ENCODE data around the gene ZXDC.

ZXDC gene

GRCh38 chr3:126480861-126481260 lies 5.2 kb upstream of the ZXDC start:
- no peaks in the 10 kb centered on the region for H3K9me3 ChIP-seq (ENCODE audit: control insufficient read depth in 2 of 2, low read length in 2 of 2)
- H3K27ac ChIP-seq (ENCODE audit: low read length): no peak overlapping the region
- H3K4me1 ChIP-seq (ENCODE audit: control insufficient read depth, insufficient read depth, low read length): peaks cover 5% of the 10 kb centered on the region
- H3K36me3 ChIP-seq (ENCODE audit: control insufficient read depth in 2 of 2, insufficient read depth in 2 of 2, low read length in 2 of 2): no peaks in the 10 kb centered on the region
- H3K4me3 ChIP-seq (ENCODE audit: low read length in 2 of 2): no peak overlapping the region
- H3K27me3 ChIP-seq (ENCODE audit: control insufficient read depth in 1 of 2, insufficient read depth in 2 of 2, low read length in 2 of 2): no peaks in the 10 kb centered on the region
- no peak overlapping the region for H3K9ac ChIP-seq (ENCODE audit: low read length in 2 of 2)

DNA sequence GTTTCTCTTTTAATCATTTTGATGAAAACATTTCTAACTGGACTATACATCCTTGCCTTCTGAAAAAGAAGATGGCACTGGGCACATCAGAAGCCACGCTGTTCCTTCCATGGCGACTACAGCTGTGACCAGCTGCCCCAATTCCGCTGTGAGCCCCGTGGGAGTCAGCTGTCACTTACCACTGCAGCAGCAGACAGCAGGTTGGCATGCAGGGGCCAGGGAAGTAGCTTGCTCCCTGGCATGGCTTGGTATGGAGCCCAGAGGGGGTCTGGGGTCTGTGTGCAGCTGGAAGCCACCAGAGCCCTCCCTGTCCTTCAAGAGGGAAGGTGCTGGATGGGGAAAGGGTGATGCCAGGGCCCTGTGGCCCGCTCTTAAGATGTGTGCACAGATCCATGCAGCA lies 4.5 kb upstream of the ZXDC start:
- H3K27ac ChIP-seq (ENCODE audit: low read length): no peak overlapping the region
- H3K4me3 ChIP-seq (ENCODE audit: low read length in 2 of 2): no peak overlapping the region
- no peaks in the 10 kb centered on the region for H3K27me3 ChIP-seq (ENCODE audit: control insufficient read depth in 1 of 2, insufficient read depth in 2 of 2, low read length in 2 of 2)
- H3K36me3 ChIP-seq (ENCODE audit: control insufficient read depth in 2 of 2, insufficient read depth in 2 of 2, low read length in 2 of 2): no peaks in the 10 kb centered on the region
- H3K4me1 ChIP-seq (ENCODE audit: control insufficient read depth, insufficient read depth, low read length): peaks cover 5% of the 10 kb centered on the region
- H3K9ac ChIP-seq (ENCODE audit: low read length in 2 of 2): no peak overlapping the region
- no peaks in the 10 kb centered on the region for H3K9me3 ChIP-seq (ENCODE audit: control insufficient read depth in 2 of 2, low read length in 2 of 2)

DNA sequence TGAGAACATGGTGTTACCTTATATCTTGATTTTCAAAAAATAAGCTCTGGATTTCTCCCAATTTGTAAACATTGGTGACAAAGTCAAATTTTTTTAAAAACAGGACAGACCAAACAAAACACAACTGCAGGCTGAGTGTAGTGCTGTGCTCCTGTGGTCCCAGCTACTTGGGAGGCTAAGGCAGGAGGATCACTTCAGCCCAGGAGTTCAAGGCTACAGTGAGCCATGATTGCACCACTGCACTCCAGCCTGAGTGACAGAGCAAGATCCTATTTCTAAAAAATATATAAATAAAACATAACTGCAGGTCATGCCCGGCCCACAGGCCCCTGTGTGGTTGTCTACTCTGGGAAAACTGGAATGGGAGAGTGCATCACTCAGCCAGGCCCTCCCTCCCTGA lies 4.0 kb upstream of the ZXDC start:
- Histone ChIP-seq H3K9ac (ENCODE audit: low read length in 2 of 2) (no peak overlapping the region), H3K4me3 (ENCODE audit: low read length in 2 of 2) (no peak overlapping the region), H3K36me3 (ENCODE audit: control insufficient read depth in 2 of 2, insufficient read depth in 2 of 2, low read length in 2 of 2) (no peaks in the 10 kb centered on the region), H3K9me3 (ENCODE audit: control insufficient read depth in 2 of 2, low read length in 2 of 2) (no peaks in the 10 kb centered on the region), H3K27ac (ENCODE audit: low read length) (no peak overlapping the region), H3K27me3 (ENCODE audit: control insufficient read depth in 1 of 2, insufficient read depth in 2 of 2, low read length in 2 of 2) (no peaks in the 10 kb centered on the region), H3K4me1 (ENCODE audit: control insufficient read depth, insufficient read depth, low read length) (peaks cover 10% of the 10 kb centered on the region)

DNA sequence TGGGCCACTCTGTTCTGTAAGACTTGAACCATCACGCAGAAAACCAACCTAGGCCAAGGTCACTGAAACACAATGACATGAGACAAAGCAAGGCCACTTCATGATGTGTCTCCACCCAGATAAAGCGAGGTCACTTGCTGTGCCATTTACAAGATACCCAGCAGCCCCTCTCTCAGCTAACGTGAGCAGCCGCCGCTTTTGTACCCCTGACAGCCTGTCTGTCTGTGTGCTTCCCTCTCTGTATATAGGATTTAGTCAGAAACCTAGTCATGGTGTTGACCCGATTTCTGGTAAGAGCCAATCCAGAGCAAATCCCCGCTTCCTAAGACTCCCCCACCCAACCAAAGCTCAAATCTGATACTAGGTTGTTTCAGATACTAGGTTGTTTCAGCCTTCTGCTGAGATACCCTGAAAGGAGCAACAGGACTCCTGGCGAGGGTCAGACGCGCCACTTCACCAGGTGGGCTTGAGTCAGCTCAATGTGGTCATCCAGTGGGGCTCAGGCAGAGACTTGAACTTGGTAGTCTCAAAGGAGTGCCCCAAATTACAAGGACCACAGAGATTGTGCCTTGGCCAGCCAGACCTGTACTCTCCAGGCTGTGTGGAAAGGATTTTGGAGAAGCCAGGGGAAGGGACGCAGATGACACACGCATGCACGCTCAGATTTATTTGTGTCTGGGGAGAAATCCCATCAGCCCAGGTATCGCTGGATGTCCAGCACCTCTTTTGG lies 3.1 kb upstream of the ZXDC start:
- H3K9ac ChIP-seq (ENCODE audit: low read length in 2 of 2): no peak overlapping the region
- no peak overlapping the region for H3K4me3 ChIP-seq (ENCODE audit: low read length in 2 of 2)
- H3K27ac ChIP-seq (ENCODE audit: low read length): no peak overlapping the region
- H3K27me3 ChIP-seq (ENCODE audit: control insufficient read depth in 1 of 2, insufficient read depth in 2 of 2, low read length in 2 of 2): no peaks in the 10 kb centered on the region
- H3K36me3 ChIP-seq (ENCODE audit: control insufficient read depth in 2 of 2, insufficient read depth in 2 of 2, low read length in 2 of 2): no peaks in the 10 kb centered on the region
- H3K9me3 ChIP-seq (ENCODE audit: control insufficient read depth in 2 of 2, low read length in 2 of 2): no peaks in the 10 kb centered on the region
- peaks cover 18% of the 10 kb centered on the region for H3K4me1 ChIP-seq (ENCODE audit: control insufficient read depth, insufficient read depth, low read length)

DNA sequence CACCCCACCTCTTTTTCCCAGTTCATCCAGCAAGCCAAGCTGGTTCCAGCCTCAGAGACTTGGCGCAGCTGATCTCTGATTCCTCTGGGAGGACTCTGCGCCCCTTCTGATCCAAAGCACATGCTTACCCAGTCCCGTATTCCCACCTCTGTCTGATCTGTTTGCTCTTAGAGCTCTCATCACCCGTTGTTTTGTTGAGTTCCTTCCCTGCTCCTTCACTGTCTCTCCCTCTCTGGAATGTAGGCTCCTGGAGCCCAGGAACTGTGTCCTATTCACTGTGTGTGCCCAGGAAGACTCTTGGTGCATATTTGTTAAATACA lies 1.3 kb upstream of the ZXDC start:
- Histone ChIP-seq H3K4me1 (ENCODE audit: control insufficient read depth, insufficient read depth, low read length) (peaks cover 35% of the 10 kb centered on the region), H3K27ac (ENCODE audit: low read length) (no peak overlapping the region), H3K27me3 (ENCODE audit: control insufficient read depth in 1 of 2, insufficient read depth in 2 of 2, low read length in 2 of 2) (no peaks in the 10 kb centered on the region), H3K36me3 (ENCODE audit: control insufficient read depth in 2 of 2, insufficient read depth in 2 of 2, low read length in 2 of 2) (no peaks in the 10 kb centered on the region), H3K9ac (ENCODE audit: low read length in 2 of 2) (no peak overlapping the region), H3K9me3 (ENCODE audit: control insufficient read depth in 2 of 2, low read length in 2 of 2) (no peaks in the 10 kb centered on the region), H3K4me3 (ENCODE audit: low read length in 2 of 2) (no peak overlapping the region)

- no peaks in the 10 kb centered on the region for H3K27me3 ChIP-seq (ENCODE audit: control insufficient read depth in 1 of 2, insufficient read depth in 2 of 2, low read length in 2 of 2)
- peak overlapping the region; percentile 66 for H3K27ac ChIP-seq (ENCODE audit: low read length)
Observed at GRCh38 chr3:126476166-126477060, 722 bp upstream of the ZXDC start.

GRCh38 chr3:126474498-126475412 lies 936 bp downstream of the ZXDC start:
- H3K9ac ChIP-seq (ENCODE audit: low read length in 2 of 2): peak overlapping the region; percentile 74 to 80
- H3K36me3 ChIP-seq (ENCODE audit: control insufficient read depth in 2 of 2, insufficient read depth in 2 of 2, low read length in 2 of 2): peaks cover 13 to 14% of the 10 kb centered on the region in 2 donors
- peaks cover 44% of the 10 kb centered on the region for H3K4me1 ChIP-seq (ENCODE audit: control insufficient read depth, insufficient read depth, low read length)
- peak overlapping the region; percentile 87 to 91 for H3K4me3 ChIP-seq (ENCODE audit: low read length in 2 of 2)
- peak overlapping the region; percentile 55 for H3K27ac ChIP-seq (ENCODE audit: low read length)
- H3K9me3 ChIP-seq (ENCODE audit: control insufficient read depth in 2 of 2, low read length in 2 of 2): no peaks in the 10 kb centered on the region
- H3K27me3 ChIP-seq (ENCODE audit: control insufficient read depth in 1 of 2, insufficient read depth in 2 of 2, low read length in 2 of 2): no peaks in the 10 kb centered on the region

More at GRCh38 chr3:126476166-126477060, 722 bp upstream of the ZXDC start:
- Histone ChIP-seq H3K36me3 (ENCODE audit: control insufficient read depth in 2 of 2, insufficient read depth in 2 of 2, low read length in 2 of 2) (peaks cover 0 to under 1% of the 10 kb centered on the region in 2 donors), H3K4me3 (ENCODE audit: low read length in 2 of 2) (peak overlapping the region; percentile 90 to 95), H3K4me1 (ENCODE audit: control insufficient read depth, insufficient read depth, low read length) (peaks cover 41% of the 10 kb centered on the region), H3K9ac (ENCODE audit: low read length in 2 of 2) (peak overlapping the region; percentile 92 to 94), H3K9me3 (ENCODE audit: control insufficient read depth in 2 of 2, low read length in 2 of 2) (no peaks in the 10 kb centered on the region)

GRCh38 chr3:126473292-126474168 lies 2.2 kb downstream of the ZXDC start:
- peaks cover 25 to 27% of the 10 kb centered on the region in 2 donors for H3K36me3 ChIP-seq (ENCODE audit: control insufficient read depth in 2 of 2, insufficient read depth in 2 of 2, low read length in 2 of 2)
- H3K27ac ChIP-seq (ENCODE audit: low read length): no peak overlapping the region
- H3K4me1 ChIP-seq (ENCODE audit: control insufficient read depth, insufficient read depth, low read length): peaks cover 44% of the 10 kb centered on the region
- H3K9ac ChIP-seq (ENCODE audit: low read length in 2 of 2): peak overlapping the region; percentile 36 to 49
- H3K4me3 ChIP-seq (ENCODE audit: low read length in 2 of 2): peak overlapping the region; percentile 27 to 59
- no peaks in the 10 kb centered on the region for H3K9me3 ChIP-seq (ENCODE audit: control insufficient read depth in 2 of 2, low read length in 2 of 2)
- H3K27me3 ChIP-seq (ENCODE audit: control insufficient read depth in 1 of 2, insufficient read depth in 2 of 2, low read length in 2 of 2): no peaks in the 10 kb centered on the region

GRCh38 chr3:126472277-126473006 lies 3.2 kb downstream of the ZXDC start:
- Histone ChIP-seq H3K36me3 (ENCODE audit: control insufficient read depth in 2 of 2, insufficient read depth in 2 of 2, low read length in 2 of 2) (peaks cover 35 to 37% of the 10 kb centered on the region in 2 donors), H3K9me3 (ENCODE audit: control insufficient read depth in 2 of 2, low read length in 2 of 2) (no peaks in the 10 kb centered on the region), H3K9ac (ENCODE audit: low read length in 2 of 2) (peak overlapping the region; percentile 27 to 36), H3K4me1 (ENCODE audit: control insufficient read depth, insufficient read depth, low read length) (peaks cover 48% of the 10 kb centered on the region), H3K27ac (ENCODE audit: low read length) (peak overlapping the region; percentile 24), H3K27me3 (ENCODE audit: control insufficient read depth in 1 of 2, insufficient read depth in 2 of 2, low read length in 2 of 2) (no peaks in the 10 kb centered on the region), H3K4me3 (ENCODE audit: low read length in 2 of 2) (peak overlapping the region; percentile 27 to 59)

Measured in stomach smooth muscle (tissue), 2 donors.